Activated naive CD8-positive, alpha-beta T cell treated with anti-CD3 and anti-CD28 coated beads for 36 hours (primary cell): Measurements from ENCODE around the gene PRRX1. TPM values are rescaled to one million over a fixed set of nuclear protein-coding genes. Genes with fewer than 3 reads are reported as not detected.

ENCODE experiments used
- DNase-seq: peaks from one replicate; pipeline ENCODE4 v3.0.0; 2021
- H3K27ac Mint-ChIP-seq: one replicate; pipeline ENCODE4 v1.8.0; 2022; ENCODE audit warnings: mild to moderate bottlenecking, moderate library complexity, mixed read lengths
- H3K27me3 Mint-ChIP-seq: one replicate; pipeline ENCODE4 v1.8.0; 2022; ENCODE audit warnings: mild to moderate bottlenecking, mixed read lengths
- H3K36me3 Mint-ChIP-seq: one replicate; pipeline ENCODE4 v1.8.0; 2021; ENCODE audit warnings: mild to moderate bottlenecking, mixed read lengths
- H3K4me1 Mint-ChIP-seq: one replicate; pipeline ENCODE4 v1.8.0; 2021; ENCODE audit warnings: mixed read lengths
- H3K4me3 Mint-ChIP-seq: one replicate; pipeline ENCODE4 v1.8.0; 2022; ENCODE audit warnings: mild to moderate bottlenecking, moderate library complexity, mixed read lengths
- H3K9me3 Mint-ChIP-seq: one replicate; pipeline ENCODE4 v1.8.0; 2022; ENCODE audit warnings: mixed read lengths
- total RNA-seq, 2 experiments: library from RNA; stranded (reverse); gene quantifications; one replicate each; pipeline ENCODE4 v1.2.3, GENCODE V29; 2021

Gene PRRX1
- total RNA-seq, 2 experiments from 2014 or later: not detected

DNA sequence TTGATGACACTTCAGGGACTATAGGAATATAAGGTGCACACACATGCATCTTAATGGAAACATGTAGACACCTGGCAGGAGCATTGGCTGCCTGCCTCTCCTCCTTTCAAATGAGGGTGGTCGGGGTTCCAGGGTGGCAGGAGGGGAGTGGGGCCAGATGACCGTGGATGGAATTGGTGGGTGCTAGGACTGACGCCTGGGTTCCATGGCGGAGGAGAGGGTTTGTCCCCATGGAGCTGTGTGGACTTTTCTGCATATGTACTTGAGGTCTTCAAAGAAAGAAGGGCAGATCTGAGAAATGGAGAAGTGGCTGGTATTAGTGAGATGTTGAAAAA, 7.7 kb downstream of the PRRX1 start:
- peaks cover 9% of the 10 kb centered on the region for H3K4me1 Mint-ChIP-seq
- H3K4me3 Mint-ChIP-seq: no peak overlapping the region
- H3K27me3 Mint-ChIP-seq: peaks cover 80% of the 10 kb centered on the region
- H3K27ac Mint-ChIP-seq: no peak overlapping the region
- DNase-seq: no peak
- H3K9me3 Mint-ChIP-seq: peaks cover 4% of the 10 kb centered on the region
- peaks cover under 1% of the 10 kb centered on the region for H3K36me3 Mint-ChIP-seq

DNA sequence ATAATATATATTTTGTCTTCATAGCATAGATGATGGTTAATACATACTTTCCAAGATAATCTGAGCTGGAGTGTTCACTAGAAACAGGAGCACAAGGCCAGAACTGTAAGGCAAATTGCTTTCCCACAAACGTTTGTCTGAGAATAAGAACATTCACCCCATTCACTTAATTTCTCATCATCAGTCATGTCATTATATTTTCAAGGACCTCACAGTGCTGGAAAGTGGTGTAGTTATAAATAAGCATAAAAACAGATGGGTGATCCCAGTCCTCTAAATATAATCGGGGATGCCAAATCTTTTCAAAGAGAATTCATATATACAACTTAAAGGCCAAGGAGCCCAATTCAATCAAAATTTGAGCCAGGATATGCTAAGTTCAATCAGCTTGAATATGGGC, 8.4 kb downstream of the PRRX1 start:
- Mint-ChIP-seq H3K27ac (no peak overlapping the region), H3K4me3 (no peak overlapping the region)

GRCh38 chr1:170674239-170674638, 10.3 kb downstream of the PRRX1 start:
- H3K27me3 Mint-ChIP-seq: peaks cover 71% of the 10 kb centered on the region
- DNase-seq: no peak

More for the DNA sequence above, 8.4 kb downstream of the PRRX1 start:
- no peak for DNase-seq
- Mint-ChIP-seq H3K4me1 (peaks cover 5% of the 10 kb centered on the region), H3K27me3 (peaks cover 73% of the 10 kb centered on the region), H3K9me3 (no peaks in the 10 kb centered on the region), H3K36me3 (no peaks in the 10 kb centered on the region)

GRCh38 chr1:170674986-170675385, 11.1 kb downstream of the PRRX1 start:
- Mint-ChIP-seq H3K27ac (no peak overlapping the region), H3K36me3 (no peaks in the 10 kb centered on the region), H3K9me3 (no peaks in the 10 kb centered on the region), H3K4me1 (no peaks in the 10 kb centered on the region), H3K4me3 (no peak overlapping the region), H3K27me3 (peaks cover 63% of the 10 kb centered on the region)
- DNase-seq: no peak

More at GRCh38 chr1:170674239-170674638, 10.3 kb downstream of the PRRX1 start:
- no peaks in the 10 kb centered on the region for H3K4me1 Mint-ChIP-seq
- H3K9me3 Mint-ChIP-seq: no peaks in the 10 kb centered on the region
- no peak overlapping the region for H3K27ac Mint-ChIP-seq
- H3K36me3 Mint-ChIP-seq: no peaks in the 10 kb centered on the region
- no peak overlapping the region for H3K4me3 Mint-ChIP-seq

GRCh38 chr1:170675865-170676264, 11.9 kb downstream of the PRRX1 start:
- no peaks in the 10 kb centered on the region for H3K36me3 Mint-ChIP-seq
- peaks cover 58% of the 10 kb centered on the region for H3K27me3 Mint-ChIP-seq
- no peak overlapping the region for H3K4me3 Mint-ChIP-seq
- no peak for DNase-seq
- no peaks in the 10 kb centered on the region for H3K4me1 Mint-ChIP-seq
- no peak overlapping the region for H3K27ac Mint-ChIP-seq
- H3K9me3 Mint-ChIP-seq: no peaks in the 10 kb centered on the region

DNA sequence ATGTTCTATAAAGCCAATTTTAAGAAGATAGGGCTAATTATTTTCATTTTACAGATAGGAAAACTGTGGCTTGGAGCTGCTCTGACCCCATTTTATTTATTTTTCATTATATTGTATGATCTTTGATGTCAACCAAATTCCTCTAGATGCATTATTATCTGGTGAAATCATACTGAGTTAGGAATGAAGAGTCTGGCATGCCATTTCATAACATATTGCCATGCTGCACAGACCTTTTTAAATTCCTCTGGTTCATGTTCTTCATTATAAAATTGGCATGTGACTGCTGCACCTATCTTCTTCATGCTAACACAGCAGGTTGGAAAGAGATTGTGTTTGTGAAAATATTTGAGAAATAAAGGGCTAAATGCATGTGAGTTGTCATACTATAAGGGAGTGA, 12.7 kb downstream of the PRRX1 start:
- DNase-seq: no peak
- H3K27me3 Mint-ChIP-seq: peaks cover 51% of the 10 kb centered on the region
- no peaks in the 10 kb centered on the region for H3K36me3 Mint-ChIP-seq
- H3K27ac Mint-ChIP-seq: no peak overlapping the region
- no peaks in the 10 kb centered on the region for H3K9me3 Mint-ChIP-seq
- H3K4me3 Mint-ChIP-seq: no peak overlapping the region
- no peaks in the 10 kb centered on the region for H3K4me1 Mint-ChIP-seq

DNA sequence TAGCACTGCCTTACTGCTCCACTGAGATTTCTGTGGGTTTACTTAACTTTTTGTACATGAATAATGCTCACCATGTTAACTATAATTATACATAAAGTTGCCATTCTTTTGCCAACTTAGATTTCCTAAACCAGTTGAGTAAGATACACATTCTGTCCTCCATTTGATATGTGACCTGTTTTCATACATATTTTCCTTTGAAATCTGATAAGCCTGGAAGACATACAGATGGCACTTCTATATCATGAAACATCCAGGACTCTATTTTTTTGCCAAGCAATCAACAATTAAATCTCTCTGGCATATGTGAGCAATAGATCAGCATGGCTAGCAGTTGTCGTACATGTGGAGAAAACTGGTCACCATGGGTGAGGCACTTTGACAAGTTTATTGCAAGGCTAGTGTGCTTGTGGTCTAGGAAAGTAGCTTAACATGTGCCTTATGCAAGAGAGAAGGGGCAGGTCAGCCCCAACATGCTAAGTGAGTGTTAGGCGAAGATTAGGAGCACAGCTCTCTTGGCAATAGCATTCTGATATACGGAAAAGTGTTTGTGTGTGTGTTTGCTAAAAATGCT, 14.2 kb downstream of the PRRX1 start:
- H3K4me1 Mint-ChIP-seq: no peaks in the 10 kb centered on the region
- peaks cover 45% of the 10 kb centered on the region for H3K27me3 Mint-ChIP-seq
- H3K27ac Mint-ChIP-seq: no peak overlapping the region
- no peak for DNase-seq
- no peaks in the 10 kb centered on the region for H3K36me3 Mint-ChIP-seq
- no peak overlapping the region for H3K4me3 Mint-ChIP-seq
- H3K9me3 Mint-ChIP-seq: no peaks in the 10 kb centered on the region

DNA sequence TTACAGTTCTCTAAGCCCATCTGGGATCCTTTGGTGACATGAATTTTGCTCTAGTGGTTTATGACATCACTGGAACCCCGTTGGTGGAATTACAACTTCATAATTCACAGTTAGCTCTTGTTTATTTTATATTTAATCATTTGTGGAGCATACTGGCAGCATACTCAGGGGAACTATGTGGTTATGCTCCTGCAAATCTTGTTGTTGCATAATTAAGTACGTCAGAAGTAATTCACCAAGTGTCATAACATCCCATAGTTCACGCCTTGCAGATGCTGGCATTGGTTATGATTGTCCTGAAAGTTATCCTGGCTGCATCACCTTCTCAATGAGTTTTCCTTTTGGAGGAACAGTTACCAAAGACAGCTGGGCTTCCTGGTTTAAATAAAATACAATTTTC, 16.5 kb downstream of the PRRX1 start:
- Mint-ChIP-seq H3K4me1 (no peaks in the 10 kb centered on the region), H3K27me3 (peaks cover 51% of the 10 kb centered on the region), H3K9me3 (no peaks in the 10 kb centered on the region), H3K36me3 (no peaks in the 10 kb centered on the region), H3K27ac (no peak overlapping the region), H3K4me3 (no peak overlapping the region)
- DNase-seq: no peak

GRCh38 chr1:170682169-170682568, 18.2 kb downstream of the PRRX1 start:
- H3K27ac Mint-ChIP-seq: no peak overlapping the region
- no peaks in the 10 kb centered on the region for H3K36me3 Mint-ChIP-seq
- no peaks in the 10 kb centered on the region for H3K9me3 Mint-ChIP-seq
- H3K27me3 Mint-ChIP-seq: peaks cover 61% of the 10 kb centered on the region
- DNase-seq: no peak
- no peaks in the 10 kb centered on the region for H3K4me1 Mint-ChIP-seq
- H3K4me3 Mint-ChIP-seq: no peak overlapping the region

GRCh38 chr1:170682809-170683208, 18.9 kb downstream of the PRRX1 start:
- Mint-ChIP-seq H3K4me3 (no peak overlapping the region), H3K27me3 (peaks cover 61% of the 10 kb centered on the region), H3K36me3 (no peaks in the 10 kb centered on the region), H3K9me3 (no peaks in the 10 kb centered on the region), H3K27ac (no peak overlapping the region), H3K4me1 (no peaks in the 10 kb centered on the region)
- DNase-seq: no peak

DNA sequence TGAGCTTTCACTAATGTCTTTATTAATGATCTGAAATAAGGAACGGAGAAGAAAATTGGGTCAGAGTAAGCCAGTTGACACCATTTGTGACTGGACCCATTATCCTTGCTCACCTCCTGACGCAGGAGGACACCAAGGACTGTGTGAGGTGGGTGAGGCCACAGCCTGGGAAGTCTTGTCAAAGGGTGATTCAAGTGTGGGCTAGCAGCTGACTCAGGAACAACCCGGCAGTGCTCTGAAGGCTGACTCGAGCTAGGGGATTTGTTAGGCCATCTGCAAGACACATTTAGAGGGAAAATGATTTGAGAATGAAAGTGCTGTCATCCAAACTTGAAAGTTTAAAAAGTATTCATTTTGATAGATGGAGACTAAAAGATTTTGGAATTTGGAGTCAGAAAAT, 21.2 kb downstream of the PRRX1 start:
- Mint-ChIP-seq H3K4me3 (no peak overlapping the region), H3K27ac (no peak overlapping the region), H3K4me1 (no peaks in the 10 kb centered on the region), H3K27me3 (peaks cover 58% of the 10 kb centered on the region), H3K36me3 (no peaks in the 10 kb centered on the region), H3K9me3 (no peaks in the 10 kb centered on the region)
- no peak for DNase-seq

DNA sequence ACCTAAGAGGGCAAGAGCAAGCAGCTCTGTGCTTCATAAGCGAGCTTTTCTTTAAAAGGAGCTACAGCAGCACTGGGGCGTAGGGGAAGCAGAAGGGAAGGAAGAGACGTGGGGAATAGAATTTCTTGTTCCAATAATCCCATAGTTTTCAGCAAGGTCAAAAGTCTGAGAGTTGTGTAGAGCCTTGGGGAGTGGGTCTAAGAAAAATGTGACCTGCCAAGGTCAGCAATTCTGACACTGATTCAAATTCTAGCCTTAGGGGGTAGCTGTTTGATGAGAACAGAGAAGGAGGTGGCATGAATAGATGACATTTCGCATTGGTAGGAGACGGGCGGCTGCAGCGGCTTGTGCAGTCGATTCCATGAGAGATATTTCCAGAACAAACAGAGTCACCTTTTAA, 22.4 kb downstream of the PRRX1 start:
- peaks cover 58% of the 10 kb centered on the region for H3K27me3 Mint-ChIP-seq
- H3K4me3 Mint-ChIP-seq: no peak overlapping the region
- no peaks in the 10 kb centered on the region for H3K9me3 Mint-ChIP-seq
- H3K27ac Mint-ChIP-seq: no peak overlapping the region
- no peaks in the 10 kb centered on the region for H3K36me3 Mint-ChIP-seq
- DNase-seq: no peak
- H3K4me1 Mint-ChIP-seq: no peaks in the 10 kb centered on the region

GRCh38 chr1:170687621-170688020, 23.7 kb downstream of the PRRX1 start:
- no peak overlapping the region for H3K27ac Mint-ChIP-seq
- no peaks in the 10 kb centered on the region for H3K36me3 Mint-ChIP-seq
- DNase-seq: no peak
- H3K4me1 Mint-ChIP-seq: no peaks in the 10 kb centered on the region
- H3K4me3 Mint-ChIP-seq: no peak overlapping the region
- peaks cover 63% of the 10 kb centered on the region for H3K27me3 Mint-ChIP-seq
- no peaks in the 10 kb centered on the region for H3K9me3 Mint-ChIP-seq

- H3K4me1 Mint-ChIP-seq: no peaks in the 10 kb centered on the region
- DNase-seq: no peak
- no peak overlapping the region for H3K27ac Mint-ChIP-seq
- peaks cover 41% of the 10 kb centered on the region for H3K27me3 Mint-ChIP-seq
- H3K36me3 Mint-ChIP-seq: no peaks in the 10 kb centered on the region
- no peak overlapping the region for H3K4me3 Mint-ChIP-seq
- no peaks in the 10 kb centered on the region for H3K9me3 Mint-ChIP-seq
Observed at GRCh38 chr1:170691258-170691657, 27.3 kb downstream of the PRRX1 start.

DNA sequence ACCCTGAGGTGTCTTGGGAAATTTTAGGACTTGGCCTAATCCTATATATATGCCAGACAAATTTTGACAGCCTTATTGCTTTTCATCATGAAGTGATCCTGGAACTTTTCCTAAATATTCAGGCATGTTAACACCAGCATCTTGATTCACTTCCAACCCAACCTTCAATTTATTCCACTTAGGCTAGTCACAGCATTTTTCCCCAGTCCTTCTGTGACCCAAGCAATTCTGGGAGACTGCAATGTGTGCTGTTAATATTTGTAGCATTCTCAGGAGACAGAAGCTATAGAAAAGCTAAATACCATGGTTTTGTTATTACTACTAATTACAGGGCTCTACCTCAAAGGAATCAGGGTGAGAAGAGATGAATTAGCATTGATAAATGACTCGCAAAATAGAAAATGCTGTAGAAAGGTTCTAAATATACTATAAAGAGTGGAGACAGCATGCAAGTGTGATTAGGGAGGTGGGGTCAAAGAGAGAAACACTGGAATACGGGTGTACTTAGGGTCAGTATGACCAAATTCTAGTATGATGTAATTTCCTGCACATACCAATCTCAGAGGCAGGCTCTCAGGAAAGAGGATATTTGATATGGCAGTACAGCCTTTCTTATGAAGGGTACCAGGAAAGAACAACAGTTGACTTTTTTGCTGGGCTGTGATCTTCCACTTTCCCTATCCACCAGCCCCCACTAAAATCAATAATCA, 29.1 kb downstream of the PRRX1 start:
- Mint-ChIP-seq H3K9me3 (no peaks in the 10 kb centered on the region), H3K27me3 (peaks cover 32% of the 10 kb centered on the region), H3K4me3 (no peak overlapping the region), H3K36me3 (no peaks in the 10 kb centered on the region), H3K27ac (no peak overlapping the region), H3K4me1 (no peaks in the 10 kb centered on the region)
- no peak for DNase-seq

DNA sequence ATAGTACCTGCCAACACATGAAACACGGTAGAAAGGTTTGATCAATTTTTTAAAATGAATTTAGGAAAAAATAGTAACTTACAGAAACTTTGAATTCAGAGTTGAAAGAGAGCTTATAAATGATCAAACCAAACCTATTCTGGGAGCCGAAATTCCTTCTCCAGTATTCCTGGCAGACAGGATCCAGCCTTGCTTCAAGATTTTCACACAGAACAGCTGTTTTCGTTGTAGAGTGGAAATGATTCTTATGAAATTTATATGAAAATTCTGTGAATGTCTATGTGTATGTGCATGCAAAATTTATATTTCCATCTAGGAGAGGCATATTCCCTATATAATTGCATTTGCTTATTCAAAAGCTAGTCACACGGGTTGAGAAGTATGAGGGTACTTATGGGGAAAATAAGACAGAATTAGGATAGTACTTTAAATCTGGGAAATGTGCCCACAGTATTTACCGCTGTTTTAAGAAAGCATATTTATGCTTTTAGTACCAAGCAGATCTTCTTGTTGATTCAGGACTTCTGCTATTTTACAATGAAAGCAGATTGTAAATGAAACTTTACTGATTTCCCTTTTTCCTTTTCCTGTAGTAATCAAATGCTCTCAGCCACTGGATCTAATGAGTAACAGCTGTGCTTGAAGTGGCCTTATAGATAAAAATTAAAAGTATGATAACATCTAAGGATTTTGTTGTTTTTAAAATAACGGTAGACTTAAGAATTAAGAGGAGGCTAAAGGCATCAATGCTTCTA, 30.4 kb downstream of the PRRX1 start:
- H3K36me3 Mint-ChIP-seq: no peaks in the 10 kb centered on the region
- peaks cover 35% of the 10 kb centered on the region for H3K27me3 Mint-ChIP-seq
- no peak for DNase-seq
- H3K4me1 Mint-ChIP-seq: no peaks in the 10 kb centered on the region
- H3K27ac Mint-ChIP-seq: no peak overlapping the region
- no peak overlapping the region for H3K4me3 Mint-ChIP-seq
- no peaks in the 10 kb centered on the region for H3K9me3 Mint-ChIP-seq
